ENCODE measurements around the gene SH3RF3.

- TF ChIP-seq CTCF (IDR thresholded peaks at IDR 0.05) (no peak), POLR2A (IDR thresholded peaks at IDR 0.05) (no peak)
Measured at GRCh38 chr2:109507828-109508227, 378.8 kb downstream of the SH3RF3 start.

All from adrenal gland (tissue), 5 donors.